RKO (cell line): ENCODE data around the gene CPLX4.

Source experiments
- DNase-seq: peaks from one replicate; pipeline ENCODE4 v3.0.0-alpha.2; 2016; ENCODE audit warnings: low spot score

Gene CPLX4

GRCh38 chr18:59306640-59307039, 11.8 kb downstream of the CPLX4 start:
- no peak for DNase-seq

GRCh38 chr18:59305295-59305694, 13.2 kb downstream of the CPLX4 start:
- DNase-seq = no peak

GRCh38 chr18:59303656-59304195, 14.7 kb downstream of the CPLX4 start:
- no peak for DNase-seq

- no peak for DNase-seq
Observed at GRCh38 chr18:59303006-59303405, 15.4 kb downstream of the CPLX4 start.

- DNase-seq = no peak
Observed at GRCh38 chr18:59301929-59302328, 16.5 kb downstream of the CPLX4 start.

GRCh38 chr18:59300676-59301285, 17.7 kb downstream of the CPLX4 start:
- DNase-seq = no peak

- DNase-seq = no peak
Observed at GRCh38 chr18:59298871-59299270, 19.6 kb downstream of the CPLX4 start.

GRCh38 chr18:59293317-59293716, 25.1 kb downstream of the CPLX4 start:
- DNase-seq = no peak

GRCh38 chr18:59286341-59286740, 32.1 kb downstream of the CPLX4 start:
- no peak for DNase-seq

- DNase-seq = no peak
Observed at GRCh38 chr18:59282341-59282740, 36.1 kb downstream of the CPLX4 start.

GRCh38 chr18:59279722-59280121, 38.7 kb downstream of the CPLX4 start:
- no peak for DNase-seq

GRCh38 chr18:59279193-59279592, 39.3 kb downstream of the CPLX4 start:
- no peak for DNase-seq

- DNase-seq = no peak
Observed at GRCh38 chr18:59278793-59279192, 39.7 kb downstream of the CPLX4 start.

GRCh38 chr18:59276047-59276446, 42.4 kb downstream of the CPLX4 start:
- DNase-seq = no peak

GRCh38 chr18:59275406-59275949, 43.0 kb downstream of the CPLX4 start:
- no peak for DNase-seq

GRCh38 chr18:59274533-59274928, 43.9 kb downstream of the CPLX4 start:
- no peak for DNase-seq

GRCh38 chr18:59273759-59274532, 44.5 kb downstream of the CPLX4 start:
- DNase-seq = no peak

GRCh38 chr18:59272891-59273758, 45.3 kb downstream of the CPLX4 start, which contains the start of gene RAX:
TSS of gene RAX (minus strand) at chr18:59273454. CDS start at chr18:59273206, 248 bp downstream.
- DNase-seq = no peak

GRCh38 chr18:59272221-59272888, 46.1 kb downstream of the CPLX4 start:
- DNase-seq = no peak

GRCh38 chr18:59271606-59272220, 46.7 kb downstream of the CPLX4 start:
- no peak for DNase-seq

GRCh38 chr18:59270689-59271257, 47.7 kb downstream of the CPLX4 start:
- DNase-seq = no peak
